PC-3 (cell line): ENCODE measurements around the gene USP3. TPM values are rescaled to one million over a fixed set of nuclear protein-coding genes. Genes with fewer than 3 reads are reported as not detected.

Source experiments
- ATAC-seq: fragments of 200-7000 bp; cut with Tn5 transposase; 2 replicates; pipeline ENCODE4 v1.9.1; 2020; ENCODE audit warnings: mild to moderate bottlenecking, moderate library complexity
- BruUV-seq: library from RNA; stranded (reverse); fragments of 400-500 nt; replicated peaks from 2 replicates; lab custom pipeline; 2021; lab: Mats Ljungman, UMichigan
- CTCF ChIA-PET: fragments of 300-600 bp; sonication (Branson Sonifier 250); formaldehyde crosslinking; loops from one replicate; lab custom pipeline; 2022; ENCODE audit warnings: antibody characterized with exemption; lab: Charles Lee
- POLR2A ChIA-PET: fragments of 300-600 bp; sonication (Branson Sonifier 250); formaldehyde crosslinking; loops from one replicate; lab custom pipeline; 2022; ENCODE audit warnings: antibody characterized with exemption; ENCODE audit not compliant: unreplicated experiment; lab: Charles Lee
- DNase-seq: peaks from one replicate; pipeline ENCODE4 v3.0.0-alpha.2; 2015
- H2AFZ ChIP-seq: fragments of 300-600 bp; sonication (generic); 2 replicates; pipeline ENCODE4 v1.6.0; 2016; ENCODE audit warnings: antibody characterized with exemption, low read length
- H3F3A ChIP-seq: fragments of 300-600 bp; sonication (generic); one replicate; pipeline ENCODE4 v1.6.0; 2017; ENCODE audit warnings: antibody characterized with exemption, low read length, control low read depth, mild to moderate bottlenecking; ENCODE audit not compliant: unreplicated experiment
- H3K27ac ChIP-seq: fragments of 300-600 bp; sonication (generic); 2 replicates; pipeline ENCODE4 v1.5.1; 2016; ENCODE audit warnings: mild to moderate bottlenecking, low read length
- H3K27me3 ChIP-seq: fragments of 300-600 bp; sonication (generic); 2 replicates; pipeline ENCODE4 v1.6.1; 2016; ENCODE audit warnings: low read length, mixed read lengths
- H3K36me3 ChIP-seq: fragments of 300-600 bp; sonication (generic); 2 replicates; pipeline ENCODE4 v1.6.1; 2016; ENCODE audit warnings: low read depth, mixed run types, low read length, mixed read lengths
- H3K4me1 ChIP-seq: fragments of 300-600 bp; sonication (generic); 2 replicates; pipeline ENCODE4 v1.5.1; 2016; ENCODE audit warnings: low read length; ENCODE audit not compliant: insufficient read depth
- H3K4me2 ChIP-seq: fragments of 300-600 bp; sonication (generic); 2 replicates; pipeline ENCODE4 v1.6.0; 2016; ENCODE audit warnings: low read length
- H3K4me3 ChIP-seq: fragments of 300-600 bp; sonication (generic); 2 replicates; pipeline ENCODE4 v1.5.1; 2016; ENCODE audit warnings: mild to moderate bottlenecking, low read length, mixed read lengths
- H3K79me2 ChIP-seq: fragments of 300-600 bp; sonication (generic); 2 replicates; pipeline ENCODE4 v1.6.1; 2017; ENCODE audit warnings: low read length, mixed read lengths
- H3K9ac ChIP-seq: fragments of 300-600 bp; sonication (generic); 2 replicates; pipeline ENCODE4 v1.6.0; 2016; ENCODE audit warnings: mild to moderate bottlenecking, low read length
- H3K9me2 ChIP-seq: fragments of 300-600 bp; sonication (generic); replicated peaks from 2 replicates; pipeline ENCODE4 v1.6.1; 2016; ENCODE audit warnings: mixed run types, low read length, mixed read lengths
- H3K9me3 ChIP-seq: fragments of 300-600 bp; sonication (generic); 2 replicates; pipeline ENCODE4 v1.6.1; 2016; ENCODE audit warnings: low read length, mixed read lengths
- H4K20me1 ChIP-seq: fragments of 300-600 bp; sonication (generic); 2 replicates; pipeline ENCODE4 v1.6.1; 2016; ENCODE audit warnings: low read length, mixed read lengths
- EZH2 ChIP-seq: fragments of 300-600 bp; sonication (generic); IDR thresholded peaks from one replicate; pipeline ENCODE4 v1.6.1; 2017; ENCODE audit warnings: antibody characterized with exemption, mild to moderate bottlenecking, low read length; ENCODE audit not compliant: unreplicated experiment
- EZH2phosphoT487 ChIP-seq: fragments of 300-600 bp; sonication (generic); IDR thresholded peaks from 2 replicates; pipeline ENCODE4 v1.6.1; 2018; ENCODE audit warnings: mild to moderate bottlenecking, antibody characterized with exemption, low read length, borderline replicate concordance
- intact Hi-C: fragments of 100-400 bp; cut with micrococcal nuclease; formaldehyde crosslinking; loops from 2 replicates; pipeline ENCODE4 v1.9.0; 2023
- total RNA-seq: library from RNA; depleted of rRNA; stranded (reverse); fragments of >200 nt; gene quantifications from 2 replicates; pipeline ENCODE4 v1.2.3, GENCODE V29; 2014
- TF ChIP-seq, protein P1 (sequence below): fragments of 300-600 bp; sonication (generic); conservative IDR thresholded peaks from 2 replicates; pipeline ENCODE4 v1.5.1; 2017; ENCODE audit warnings: antibody characterized with exemption, low read depth, mild to moderate bottlenecking, low read length

Gene USP3
- total RNA-seq, 1 experiment from 2014 or later, result 26.9 TPM

DNA sequence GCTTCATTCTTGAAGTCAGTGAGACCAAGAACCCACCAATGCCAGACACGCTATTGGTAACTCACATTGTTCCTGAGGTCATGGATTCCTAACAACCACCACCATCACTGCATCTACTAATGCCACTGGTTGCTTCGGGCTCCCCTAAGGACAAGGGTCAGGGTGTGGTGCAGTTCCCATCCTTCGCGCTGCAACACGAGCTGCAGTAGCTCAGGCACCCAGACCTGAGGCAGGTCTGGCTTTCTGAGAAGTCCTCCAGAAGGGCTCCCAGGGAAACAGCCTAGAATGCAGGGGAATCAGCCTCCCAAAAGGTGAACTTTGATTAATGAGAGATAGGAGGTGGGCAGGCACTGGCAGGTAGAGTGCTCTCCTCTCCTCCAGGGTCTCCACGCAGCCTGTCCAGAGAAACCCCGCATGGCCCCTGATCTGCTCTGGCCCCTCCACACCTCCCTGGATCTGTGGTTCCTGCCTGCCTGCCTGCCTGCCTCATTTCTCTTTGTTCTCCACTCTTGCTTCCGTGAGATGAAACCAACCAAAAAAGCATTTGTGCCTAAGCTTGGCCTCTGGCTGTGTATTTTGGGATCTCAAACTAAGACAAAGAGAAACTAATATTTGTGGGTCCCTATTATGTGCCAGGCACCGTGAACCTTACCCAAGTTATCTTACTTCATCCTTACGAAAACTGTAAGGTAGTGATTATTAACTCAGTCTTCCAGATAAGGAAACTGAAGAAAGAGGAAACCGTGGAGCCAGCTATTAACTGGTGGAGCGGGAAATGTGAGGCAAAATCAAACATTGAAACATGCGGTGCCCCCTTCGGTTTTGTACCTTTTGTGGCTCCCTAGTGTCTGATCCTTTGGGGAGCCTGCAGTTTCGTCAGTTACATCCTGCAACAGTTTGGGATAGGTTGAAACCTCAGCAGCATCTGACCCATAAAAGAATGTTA is 43.9 kb upstream of the USP3 start:
- no peak overlapping the region for H3K27ac ChIP-seq
- no peaks in the 10 kb centered on the region for H4K20me1 ChIP-seq
- no peaks in the 10 kb centered on the region for H3K79me2 ChIP-seq
- H3K4me3 ChIP-seq, result no peak overlapping the region
- H3K4me1 ChIP-seq, result peaks cover 17% of the 10 kb centered on the region
- ChIA-PET POLR2A (no interaction called here), CTCF (interaction anchor here (0.6 kb wide), 1 partner anchor 623 kb away, joined by 3 read pairs; no protein-coding TSS in a partner anchor)
- H3K9me2 ChIP-seq, result no peaks in the 10 kb centered on the region
- BruUV-seq, result no TSS peak
- intact Hi-C loops, result loop anchor here (5.0 to 10.0 kb wide), 2 partner anchors 56 to 173 kb away; no protein-coding TSS in a partner anchor
- no peaks in the 10 kb centered on the region for H3K36me3 ChIP-seq
- H3K9ac ChIP-seq, result no peak overlapping the region
- no peak overlapping the region for H3K4me2 ChIP-seq
- no peaks in the 10 kb centered on the region for H3K27me3 ChIP-seq
- no peaks in the 10 kb centered on the region for H3F3A ChIP-seq
- H3K9me3 ChIP-seq, result no peaks in the 10 kb centered on the region
- DNase-seq (no peak), ATAC-seq (no peak)
- no peak overlapping the region for H2AFZ ChIP-seq
- TF ChIP-seq EZH2, result no peak
- TF ChIP-seq EZH2phosphoT487, result no peak
- TF ChIP-seq, protein P1, sequence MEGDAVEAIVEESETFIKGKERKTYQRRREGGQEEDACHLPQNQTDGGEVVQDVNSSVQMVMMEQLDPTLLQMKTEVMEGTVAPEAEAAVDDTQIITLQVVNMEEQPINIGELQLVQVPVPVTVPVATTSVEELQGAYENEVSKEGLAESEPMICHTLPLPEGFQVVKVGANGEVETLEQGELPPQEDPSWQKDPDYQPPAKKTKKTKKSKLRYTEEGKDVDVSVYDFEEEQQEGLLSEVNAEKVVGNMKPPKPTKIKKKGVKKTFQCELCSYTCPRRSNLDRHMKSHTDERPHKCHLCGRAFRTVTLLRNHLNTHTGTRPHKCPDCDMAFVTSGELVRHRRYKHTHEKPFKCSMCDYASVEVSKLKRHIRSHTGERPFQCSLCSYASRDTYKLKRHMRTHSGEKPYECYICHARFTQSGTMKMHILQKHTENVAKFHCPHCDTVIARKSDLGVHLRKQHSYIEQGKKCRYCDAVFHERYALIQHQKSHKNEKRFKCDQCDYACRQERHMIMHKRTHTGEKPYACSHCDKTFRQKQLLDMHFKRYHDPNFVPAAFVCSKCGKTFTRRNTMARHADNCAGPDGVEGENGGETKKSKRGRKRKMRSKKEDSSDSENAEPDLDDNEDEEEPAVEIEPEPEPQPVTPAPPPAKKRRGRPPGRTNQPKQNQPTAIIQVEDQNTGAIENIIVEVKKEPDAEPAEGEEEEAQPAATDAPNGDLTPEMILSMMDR, result no peak

DNA sequence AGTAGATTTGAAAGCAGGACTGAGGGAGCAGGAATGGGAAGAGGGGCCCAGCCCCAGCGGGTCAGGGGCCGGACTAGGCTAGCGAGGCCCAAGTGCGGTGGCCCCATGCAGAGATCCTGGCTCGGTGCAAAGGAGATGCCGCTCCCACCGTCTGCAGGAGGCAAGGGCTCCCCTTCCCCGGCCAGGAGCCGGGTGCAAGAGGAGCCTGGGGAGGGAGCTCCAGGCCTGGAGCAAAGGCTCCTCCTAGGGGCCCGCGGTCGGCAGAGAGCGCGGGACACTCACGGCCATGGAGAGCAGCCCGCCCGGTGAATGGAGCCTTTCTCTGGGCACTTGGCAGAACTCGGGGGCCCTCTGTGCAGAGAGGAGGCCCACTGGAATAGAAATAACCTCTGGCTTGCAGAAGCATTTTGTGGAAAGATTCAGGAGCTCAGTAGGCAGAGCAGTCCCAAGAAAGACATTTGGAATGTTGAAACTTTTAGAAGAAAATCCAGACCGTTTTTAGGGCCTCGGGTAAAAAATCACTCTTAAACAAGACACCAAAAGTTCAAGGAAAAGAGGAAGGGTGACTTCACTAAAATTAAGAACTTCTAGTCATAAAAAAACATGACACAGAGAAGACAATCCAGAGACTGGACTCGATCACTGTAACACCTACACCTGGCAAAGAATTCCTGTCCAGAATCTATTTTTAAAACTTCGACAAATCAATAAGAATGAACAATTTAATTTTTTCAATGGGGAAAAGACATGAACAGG is 43.0 kb upstream of the USP3 start:
- H2AFZ ChIP-seq, result no peak overlapping the region
- no peaks in the 10 kb centered on the region for H3K79me2 ChIP-seq
- no TSS peak for BruUV-seq
- no peaks in the 10 kb centered on the region for H3K9me3 ChIP-seq
- no peaks in the 10 kb centered on the region for H3F3A ChIP-seq
- TF ChIP-seq EZH2phosphoT487 (no peak), EZH2 (no peak)
- TF ChIP-seq, protein P1, result no peak
- H4K20me1 ChIP-seq, result no peaks in the 10 kb centered on the region
- H3K27ac ChIP-seq, result peak overlapping the region; percentile 59
- DNase-seq, result no peak
- H3K4me2 ChIP-seq, result peak overlapping the region; percentile 66; the same call in 1 of the 2 replicates
- intact Hi-C loops, result loop anchor here (5.0 to 10.0 kb wide), 2 partner anchors 57 to 174 kb away; no protein-coding TSS in a partner anchor
- ChIA-PET POLR2A (no interaction called here), CTCF (interaction anchor here (0.6 kb wide), 1 partner anchor 622 kb away, joined by 3 read pairs; no protein-coding TSS in a partner anchor)
- no peaks in the 10 kb centered on the region for H3K36me3 ChIP-seq
- H3K27me3 ChIP-seq, result no peaks in the 10 kb centered on the region
- no peaks in the 10 kb centered on the region for H3K9me2 ChIP-seq
- peaks cover 22% of the 10 kb centered on the region for H3K4me1 ChIP-seq
- no peak overlapping the region for H3K9ac ChIP-seq
- H3K4me3 ChIP-seq, result no peak overlapping the region
- ATAC-seq, result no peak
